Measurements from ENCODE around the gene GPR15.

Gene GPR15

DNA sequence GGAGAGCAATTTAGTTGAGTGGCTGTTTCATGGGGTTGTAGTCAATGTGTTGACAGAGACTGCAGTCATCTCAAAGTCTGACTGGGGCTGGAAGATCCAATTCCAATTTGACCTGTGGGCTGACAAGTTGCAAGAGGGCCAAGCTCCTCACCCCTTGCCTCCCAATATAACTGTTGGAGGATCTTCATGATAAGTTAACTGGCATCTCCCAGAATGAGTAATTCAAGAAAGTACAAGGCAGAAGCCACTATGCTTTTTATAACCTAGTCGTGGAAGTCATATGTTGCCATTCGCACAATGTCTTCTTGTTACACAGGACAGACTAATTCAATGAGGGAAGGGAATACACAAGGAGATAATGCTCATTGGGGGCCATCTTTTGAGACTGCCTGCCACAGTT is 29.1 kb downstream of the GPR15 start:
- in situ Hi-C loops (cut with MboI; ENCODE audit: low pct_unique_long_range_greater_than_20kb, low sequenced_read_pairs, unreplicated experiment), result loop anchor here (5.0 kb wide), 1 partner anchor 34 kb away; no protein-coding TSS in a partner anchor

GRCh38 chr3:98561727-98562521 is 30.1 kb downstream of the GPR15 start:
- DNase-seq (ENCODE audit: low spot score), result no peak
- in situ Hi-C loops (cut with MboI; ENCODE audit: low pct_unique_long_range_greater_than_20kb, low sequenced_read_pairs, unreplicated experiment), result loop anchor here (5.0 kb wide), 1 partner anchor 35 kb away; no protein-coding TSS in a partner anchor
- no peak for TF ChIP-seq CTCF (IDR thresholded peaks at IDR 0.05; ENCODE audit: extremely low read depth, insufficient read depth, missing control alignments)

More for the DNA sequence above, 29.1 kb downstream of the GPR15 start:
- TF ChIP-seq CTCF (IDR thresholded peaks at IDR 0.05; ENCODE audit: extremely low read depth, insufficient read depth, missing control alignments), result no peak
- no peak for DNase-seq (ENCODE audit: low spot score)

DNA sequence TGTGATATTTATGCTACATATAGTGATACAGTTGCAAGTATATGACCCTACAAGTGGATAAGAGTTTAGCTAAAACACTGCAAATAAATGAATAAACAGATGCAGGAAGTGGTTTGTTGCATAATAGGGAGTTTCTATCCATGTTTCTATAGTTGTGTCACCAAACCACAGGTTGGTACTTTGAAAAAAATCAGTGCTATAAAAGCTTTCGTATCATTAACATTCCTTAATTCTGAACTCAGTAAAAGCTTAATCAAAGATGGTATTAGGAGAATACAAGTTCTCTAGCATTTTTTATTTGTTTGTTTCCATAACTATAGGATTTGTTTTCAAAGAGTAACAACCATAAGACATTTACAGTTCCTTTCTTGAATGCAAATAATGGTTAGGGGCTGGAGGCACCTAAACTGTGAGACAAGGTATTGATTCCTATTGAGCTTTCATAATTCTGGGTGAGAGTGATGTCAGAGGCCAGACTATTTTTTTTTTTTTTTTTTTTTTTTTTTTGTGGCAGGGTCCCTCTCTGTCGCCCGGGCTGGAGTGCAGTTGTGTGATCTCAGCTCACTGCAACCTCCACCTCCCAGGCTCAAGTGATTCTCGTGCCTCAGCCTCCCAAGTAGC is 32.0 kb downstream of the GPR15 start:
- DNase-seq (ENCODE audit: low spot score), result no peak
- no peak for TF ChIP-seq CTCF (IDR thresholded peaks at IDR 0.05; ENCODE audit: extremely low read depth, insufficient read depth, missing control alignments)
- in situ Hi-C loops (cut with MboI; ENCODE audit: low pct_unique_long_range_greater_than_20kb, low sequenced_read_pairs, unreplicated experiment), result loop anchor here (5.0 kb wide), 1 partner anchor 36 kb away; no protein-coding TSS in a partner anchor

GRCh38 chr3:98564282-98565005 is 32.7 kb downstream of the GPR15 start:
- no peak for DNase-seq (ENCODE audit: low spot score)
- TF ChIP-seq CTCF (IDR thresholded peaks at IDR 0.05; ENCODE audit: extremely low read depth, insufficient read depth, missing control alignments), result no peak
- in situ Hi-C loops (cut with MboI; ENCODE audit: low pct_unique_long_range_greater_than_20kb, low sequenced_read_pairs, unreplicated experiment), result loop anchor here (5.0 kb wide), 1 partner anchor 37 kb away; no protein-coding TSS in a partner anchor

DNA sequence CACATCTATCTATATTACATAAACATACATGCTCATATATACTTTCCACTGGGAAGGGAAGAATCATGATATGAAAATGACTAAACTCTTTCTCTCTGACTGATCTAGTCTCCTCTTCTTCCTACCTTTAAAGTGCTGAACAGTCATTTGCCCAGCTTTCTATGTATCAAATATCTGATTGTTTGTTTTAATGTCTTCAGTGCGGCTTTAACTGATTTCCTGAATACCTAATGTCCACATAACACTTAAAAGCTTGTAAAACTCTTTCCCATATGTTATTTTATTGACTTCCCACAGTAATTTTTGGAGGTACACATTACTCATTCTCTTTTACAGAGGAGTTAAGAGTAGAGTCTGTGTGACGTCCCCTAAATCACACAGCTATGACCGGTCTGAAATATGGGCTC is 33.5 kb downstream of the GPR15 start:
- DNase-seq (ENCODE audit: low spot score), result no peak
- in situ Hi-C loops (cut with MboI; ENCODE audit: low pct_unique_long_range_greater_than_20kb, low sequenced_read_pairs, unreplicated experiment), result no loop called here
- no peak for TF ChIP-seq CTCF (IDR thresholded peaks at IDR 0.05; ENCODE audit: extremely low read depth, insufficient read depth, missing control alignments)

GRCh38 chr3:98565843-98566242 is 34.1 kb downstream of the GPR15 start:
- no peak for TF ChIP-seq CTCF (IDR thresholded peaks at IDR 0.05; ENCODE audit: extremely low read depth, insufficient read depth, missing control alignments)
- in situ Hi-C loops (cut with MboI; ENCODE audit: low pct_unique_long_range_greater_than_20kb, low sequenced_read_pairs, unreplicated experiment), result no loop called here
- no peak for DNase-seq (ENCODE audit: low spot score)
